HFF-Myc (cell line): ENCODE results near the gene SEMA3B.
A peak's percentile ranks its signal among the peaks of the same experiment; 100 is the strongest.

Experiments used
- DNase-seq: peaks from one replicate; pipeline ENCODE4 v3.0.0-alpha.2; 2011; ENCODE audit warnings: low read depth; ENCODE audit errors: extremely low read depth
- H3K4me3 ChIP-seq: replicated peaks from 2 replicates; pipeline ENCODE4 v1.5.1; 2011; ENCODE audit warnings: low read depth, mild to moderate bottlenecking, control low read depth, low read length
- CTCF ChIP-seq: IDR thresholded peaks from 2 replicates; pipeline ENCODE4 v1.5.1; 2012; ENCODE audit warnings: mild to moderate bottlenecking, low read depth, low read length, control low read depth; ENCODE audit errors: missing control alignments

SEMA3B gene

GRCh38 chr3:50318163-50318562 lies 49.2 kb downstream of the SEMA3B start:
- DNase-seq: no peak
- H3K4me3 ChIP-seq: no peak overlapping the region
- no peak for TF ChIP-seq CTCF

- no peak for DNase-seq
- no peak for TF ChIP-seq CTCF
- H3K4me3 ChIP-seq: no peak overlapping the region
Measured at GRCh38 chr3:50318615-50319014, 49.7 kb downstream of the SEMA3B start.

GRCh38 chr3:50319181-50319893 lies 50.4 kb downstream of the SEMA3B start:
- no peak overlapping the region for H3K4me3 ChIP-seq
- DNase-seq: no peak
- TF ChIP-seq CTCF: no peak

- H3K4me3 ChIP-seq: peak overlapping the region; percentile 86
- no peak for DNase-seq
- TF ChIP-seq CTCF: no peak
Measured at GRCh38 chr3:50319894-50320625, 51.1 kb downstream of the SEMA3B start.

GRCh38 chr3:50320853-50321335 lies 51.9 kb downstream of the SEMA3B start:
- DNase-seq: no peak
- no peak for TF ChIP-seq CTCF
- peak overlapping the region; percentile 86 for H3K4me3 ChIP-seq

GRCh38 chr3:50321336-50322114 lies 52.6 kb downstream of the SEMA3B start:
- peak overlapping the region; percentile 86 for H3K4me3 ChIP-seq
- peak; percentile 39 for TF ChIP-seq CTCF
- no peak for DNase-seq
